ENCODE measurements around the gene AJAP1.

The AJAP1 gene

DNA sequence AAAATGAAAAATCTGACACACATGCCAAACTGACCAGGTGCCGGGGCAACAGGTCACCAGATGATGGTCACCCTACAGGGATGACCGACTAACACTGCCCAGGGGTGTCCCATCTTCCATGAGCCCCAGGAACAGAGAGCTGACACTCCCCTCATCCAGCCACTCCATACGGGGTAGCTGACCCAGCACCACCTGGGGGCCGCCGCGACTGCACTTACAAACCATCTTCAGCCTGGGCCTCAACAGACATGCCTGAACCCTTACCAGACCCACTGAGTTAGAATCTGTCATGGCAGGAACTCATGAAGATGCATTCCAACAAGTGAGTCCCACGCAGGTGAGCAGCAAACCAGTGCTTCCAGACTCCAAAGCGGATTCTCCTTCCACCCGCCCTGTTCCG lies 31.6 kb upstream of the AJAP1 start:
- DNase-seq (ENCODE audit: low read depth), result no peak
- TF ChIP-seq, protein P1, sequence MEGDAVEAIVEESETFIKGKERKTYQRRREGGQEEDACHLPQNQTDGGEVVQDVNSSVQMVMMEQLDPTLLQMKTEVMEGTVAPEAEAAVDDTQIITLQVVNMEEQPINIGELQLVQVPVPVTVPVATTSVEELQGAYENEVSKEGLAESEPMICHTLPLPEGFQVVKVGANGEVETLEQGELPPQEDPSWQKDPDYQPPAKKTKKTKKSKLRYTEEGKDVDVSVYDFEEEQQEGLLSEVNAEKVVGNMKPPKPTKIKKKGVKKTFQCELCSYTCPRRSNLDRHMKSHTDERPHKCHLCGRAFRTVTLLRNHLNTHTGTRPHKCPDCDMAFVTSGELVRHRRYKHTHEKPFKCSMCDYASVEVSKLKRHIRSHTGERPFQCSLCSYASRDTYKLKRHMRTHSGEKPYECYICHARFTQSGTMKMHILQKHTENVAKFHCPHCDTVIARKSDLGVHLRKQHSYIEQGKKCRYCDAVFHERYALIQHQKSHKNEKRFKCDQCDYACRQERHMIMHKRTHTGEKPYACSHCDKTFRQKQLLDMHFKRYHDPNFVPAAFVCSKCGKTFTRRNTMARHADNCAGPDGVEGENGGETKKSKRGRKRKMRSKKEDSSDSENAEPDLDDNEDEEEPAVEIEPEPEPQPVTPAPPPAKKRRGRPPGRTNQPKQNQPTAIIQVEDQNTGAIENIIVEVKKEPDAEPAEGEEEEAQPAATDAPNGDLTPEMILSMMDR (conservative IDR thresholded peaks at IDR 0.05; ENCODE audit: control insufficient read depth, insufficient read depth, low read depth, low read length), result no peak
- H3K4me3 ChIP-seq (ENCODE audit: control insufficient read depth, low read depth, low read length), result no peak overlapping the region

DNA sequence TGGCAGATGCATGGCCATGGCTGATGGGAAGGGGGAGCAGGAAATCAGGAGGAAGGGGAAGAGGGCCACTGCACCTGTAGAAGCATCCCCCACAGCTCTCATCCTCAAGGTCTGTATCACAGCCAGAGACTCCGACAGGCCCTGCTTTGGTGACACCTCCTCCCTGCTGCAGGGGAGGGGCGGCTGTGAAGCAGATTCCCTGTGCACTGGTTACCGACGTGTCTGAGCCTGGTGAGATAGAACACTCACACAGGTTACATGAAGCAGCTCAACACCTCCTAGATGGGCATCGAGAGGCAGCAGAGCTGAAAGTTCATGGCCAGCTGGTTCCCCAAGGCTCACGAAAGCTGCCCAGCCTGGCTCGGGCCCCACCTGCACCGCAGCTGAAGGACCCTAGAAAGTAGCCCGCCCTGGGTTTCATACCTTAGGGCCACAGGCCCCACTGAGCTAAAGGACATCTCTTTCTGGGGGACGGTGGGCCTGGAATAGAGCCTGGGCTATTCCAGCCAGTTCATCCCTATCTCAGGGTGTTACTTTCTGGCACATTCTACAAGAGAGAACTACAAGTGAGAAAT lies 30.2 kb upstream of the AJAP1 start:
- no peak for DNase-seq (ENCODE audit: low read depth)
- TF ChIP-seq, protein P1 (conservative IDR thresholded peaks at IDR 0.05; ENCODE audit: control insufficient read depth, insufficient read depth, low read depth, low read length), result no peak
- H3K4me3 ChIP-seq (ENCODE audit: control insufficient read depth, low read depth, low read length), result no peak overlapping the region

GRCh38 chr1:4624801-4625200 lies 29.6 kb upstream of the AJAP1 start:
- TF ChIP-seq, protein P1 (conservative IDR thresholded peaks at IDR 0.05; ENCODE audit: control insufficient read depth, insufficient read depth, low read depth, low read length), result no peak
- DNase-seq (ENCODE audit: low read depth), result no peak
- no peak overlapping the region for H3K4me3 ChIP-seq (ENCODE audit: control insufficient read depth, low read depth, low read length)

- DNase-seq (ENCODE audit: low read depth), result no peak
- TF ChIP-seq, protein P1 (conservative IDR thresholded peaks at IDR 0.05; ENCODE audit: control insufficient read depth, insufficient read depth, low read depth, low read length), result no peak
- H3K4me3 ChIP-seq (ENCODE audit: control insufficient read depth, low read depth, low read length), result no peak overlapping the region
These were observed 28.3 kb upstream of the AJAP1 start for GRCh38 chr1:4626061-4626460.

DNA sequence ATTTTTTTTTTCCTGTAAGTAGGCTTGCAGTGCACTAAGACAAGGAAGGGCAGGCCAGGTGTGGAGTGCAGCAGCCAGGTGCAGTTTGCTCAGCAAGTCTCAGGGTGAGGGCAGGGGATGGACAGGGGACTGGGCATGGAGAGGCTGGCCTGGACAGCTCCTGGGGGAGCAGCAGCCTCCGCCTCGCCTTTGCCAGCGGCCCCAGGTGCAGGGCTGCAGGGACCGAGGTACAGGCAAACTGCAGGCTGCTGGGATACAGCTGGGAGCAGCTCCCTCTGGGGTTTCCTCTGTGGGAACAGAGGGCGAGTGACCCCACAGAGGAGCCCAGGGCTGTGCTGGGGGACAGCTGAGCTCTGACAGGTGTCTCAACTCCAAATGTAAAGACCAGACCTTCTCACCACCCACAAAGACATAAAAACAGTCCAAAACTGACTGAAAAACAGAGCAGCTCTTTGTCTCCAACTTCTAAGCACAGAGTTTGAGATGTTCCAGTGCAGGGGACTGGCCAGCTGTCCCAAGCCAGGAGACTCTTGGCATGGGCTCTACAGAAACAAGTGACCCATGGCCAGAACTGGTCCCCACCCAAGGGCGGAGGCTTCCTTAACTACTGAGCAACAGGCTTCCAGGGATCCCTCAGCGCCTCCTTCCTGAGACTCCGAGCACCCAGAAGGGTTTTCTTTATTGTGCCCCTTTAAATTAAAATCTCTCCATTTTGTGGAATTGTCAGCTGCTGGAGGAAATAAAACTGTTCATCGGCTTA lies 27.7 kb upstream of the AJAP1 start:
- H3K4me3 ChIP-seq (ENCODE audit: control insufficient read depth, low read depth, low read length), result no peak overlapping the region
- TF ChIP-seq, protein P1 (conservative IDR thresholded peaks at IDR 0.05; ENCODE audit: control insufficient read depth, insufficient read depth, low read depth, low read length), result no peak
- no peak for DNase-seq (ENCODE audit: low read depth)

GRCh38 chr1:4627353-4627752 lies 27.1 kb upstream of the AJAP1 start:
- H3K4me3 ChIP-seq (ENCODE audit: control insufficient read depth, low read depth, low read length), result no peak overlapping the region
- DNase-seq (ENCODE audit: low read depth), result no peak
- TF ChIP-seq, protein P1 (conservative IDR thresholded peaks at IDR 0.05; ENCODE audit: control insufficient read depth, insufficient read depth, low read depth, low read length), result no peak

All from fibroblast of mammary gland (primary cell).